ENCODE data around the gene ARHGEF7.
A peak's percentile ranks its signal among the peaks of the same experiment; 100 is the strongest.

ARHGEF7 gene

DNA sequence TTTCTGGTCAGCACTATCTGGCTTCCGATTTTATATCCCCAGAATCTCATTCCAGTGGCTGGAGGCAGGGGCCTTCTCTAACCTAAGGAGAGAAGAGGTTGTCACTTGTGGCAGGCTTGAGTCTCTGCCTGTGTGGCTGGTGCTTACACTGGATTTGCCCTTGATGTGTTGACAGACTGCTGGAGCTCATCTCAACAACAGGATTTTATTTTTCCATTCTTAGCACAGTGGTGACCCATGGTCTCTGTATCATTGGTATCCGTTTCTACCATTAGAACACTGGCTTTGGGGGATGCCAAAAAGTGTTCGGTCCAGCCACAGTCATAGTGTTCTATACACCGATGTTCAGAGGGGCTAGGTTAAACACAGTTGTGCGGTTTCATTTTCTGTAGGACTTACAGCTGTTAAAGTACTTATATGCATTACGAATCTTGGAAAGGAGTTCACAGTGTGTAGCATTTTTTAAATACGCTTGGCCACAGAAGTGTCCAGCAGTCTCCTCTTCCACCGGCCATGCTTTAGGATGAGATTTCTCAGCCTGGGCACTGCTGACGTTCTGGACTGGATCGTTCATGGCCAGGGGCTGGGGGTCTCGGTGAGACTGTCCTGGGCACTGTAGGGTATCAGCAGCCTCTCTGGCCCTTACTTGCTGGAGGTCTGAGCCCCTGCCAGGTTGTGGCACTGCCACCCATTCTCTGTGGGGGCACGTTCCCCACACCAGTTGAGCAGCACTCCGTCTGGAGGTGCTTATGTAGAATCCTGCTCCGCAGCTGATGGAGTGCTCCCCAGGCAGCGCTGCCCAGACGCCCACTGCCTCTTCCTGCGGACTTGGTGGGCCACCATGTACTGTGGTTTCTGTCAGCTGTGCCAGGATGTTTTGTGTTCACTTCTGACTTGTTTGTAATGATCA, 163.9 kb downstream of the ARHGEF7 start:
- no peak for DNase-seq (ENCODE audit: low spot score)

GRCh38 chr13:111280226-111280625, 165.1 kb downstream of the ARHGEF7 start:
- no peak for DNase-seq (ENCODE audit: low spot score)

DNA sequence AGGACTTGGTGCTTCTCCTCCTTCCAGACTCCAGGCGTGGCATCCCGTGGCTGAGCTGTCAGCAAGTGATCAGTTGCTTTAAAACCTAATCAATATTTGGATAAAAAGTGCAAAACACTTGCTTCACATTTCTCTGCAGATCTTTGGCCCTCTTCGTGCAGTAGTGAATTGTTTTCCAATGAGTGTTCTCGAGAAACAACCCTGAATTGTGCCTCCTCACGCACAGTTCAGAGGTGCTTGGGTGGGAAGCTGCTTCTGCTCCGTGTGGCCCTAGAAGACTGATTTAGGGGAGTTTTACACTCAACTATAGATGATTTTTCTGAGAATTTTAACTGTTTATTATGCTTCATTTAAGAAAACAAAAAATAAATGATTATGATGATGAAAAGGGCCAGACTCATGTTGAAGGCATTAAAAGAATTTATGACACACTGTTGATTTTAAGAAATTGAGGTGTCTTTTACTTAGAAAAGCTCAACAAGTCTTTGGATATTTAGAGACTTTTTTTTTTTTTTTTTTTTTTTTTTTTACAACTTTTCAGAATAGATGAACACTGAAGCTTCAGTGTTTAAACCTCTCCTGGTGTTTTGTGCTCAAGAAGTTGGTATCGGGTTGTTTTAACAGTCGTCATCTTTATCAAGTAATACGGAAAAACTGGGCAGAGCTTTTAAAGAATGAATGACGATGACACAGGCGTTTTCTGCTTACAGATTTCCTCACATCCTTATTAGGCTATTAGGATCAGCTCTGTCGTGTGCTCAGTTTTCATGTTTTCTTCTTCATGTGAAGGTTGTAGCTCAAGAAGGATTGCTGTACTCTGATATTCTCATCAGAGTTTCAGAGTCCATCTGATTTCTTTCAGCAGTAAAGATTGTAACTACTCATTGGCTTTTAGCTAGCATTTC, 165.8 kb downstream of the ARHGEF7 start:
- DNase-seq (ENCODE audit: low spot score) = no peak

DNA sequence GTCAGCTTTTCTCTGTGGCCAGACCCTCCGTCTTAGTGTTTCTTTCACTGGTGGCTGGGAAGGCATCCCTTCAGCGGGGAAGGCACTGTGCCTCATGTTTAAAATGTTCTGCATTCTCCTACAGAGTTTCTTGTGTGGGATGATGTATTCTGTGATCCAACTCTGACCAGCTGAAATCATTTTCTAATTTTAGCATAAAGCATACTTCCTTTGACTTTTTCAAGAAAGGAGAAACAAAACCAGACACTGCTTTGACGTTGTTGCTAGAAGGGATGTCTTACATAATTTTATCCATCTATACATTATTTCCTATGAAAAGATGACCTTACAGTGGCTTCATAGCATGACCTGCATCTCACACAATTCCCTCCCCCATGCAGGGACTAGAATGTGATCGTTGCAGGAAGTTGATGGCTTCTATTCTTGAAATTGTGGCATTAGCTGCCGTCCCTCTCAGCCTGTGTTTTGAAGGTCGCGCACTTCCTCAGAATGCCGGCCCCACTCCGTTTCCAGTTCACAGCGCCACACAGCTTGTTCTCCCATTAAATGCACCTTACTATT, 166.7 kb downstream of the ARHGEF7 start:
- no peak for DNase-seq (ENCODE audit: low spot score)

- no peak for DNase-seq (ENCODE audit: low spot score)
Observed at GRCh38 chr13:111282425-111282824, 167.3 kb downstream of the ARHGEF7 start.

DNA sequence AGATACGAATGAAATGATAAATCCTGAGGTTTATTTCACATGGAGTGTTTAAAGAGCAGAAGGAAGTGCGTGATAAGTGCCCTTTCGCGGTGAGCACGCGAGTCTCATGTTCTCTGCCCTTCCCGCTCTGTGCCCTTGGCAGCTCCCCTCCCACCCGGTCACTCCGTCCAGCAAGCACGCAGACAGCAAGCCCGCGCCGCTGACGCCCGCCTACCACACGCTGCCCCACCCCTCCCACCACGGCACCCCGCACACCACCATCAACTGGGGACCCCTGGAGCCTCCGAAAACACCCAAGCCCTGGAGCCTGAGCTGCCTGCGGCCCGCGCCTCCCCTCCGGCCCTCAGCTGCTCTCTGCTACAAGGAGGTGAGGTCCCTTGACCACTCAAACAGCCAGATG, 167.9 kb downstream of the ARHGEF7 start:
- DNase-seq (ENCODE audit: low spot score) = no peak

DNA sequence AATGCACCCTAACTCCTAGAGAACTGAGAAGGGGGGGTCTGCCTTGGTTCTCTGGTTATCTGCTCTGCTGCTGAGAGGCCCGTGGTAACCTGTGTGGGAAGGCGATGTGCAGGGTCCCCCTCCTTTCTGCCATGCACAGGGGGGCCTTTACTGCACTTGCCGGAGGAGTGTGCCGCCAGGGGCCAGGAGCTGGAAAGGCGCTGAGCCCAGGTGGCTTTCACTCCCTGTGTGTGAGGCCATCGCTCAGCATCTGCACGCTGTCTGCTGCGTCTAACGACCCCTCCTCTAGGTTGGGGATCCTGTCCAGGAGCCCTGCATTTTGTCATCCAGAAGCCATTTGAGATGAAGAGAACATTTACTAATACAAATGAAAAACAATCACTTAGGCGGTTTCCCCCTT, 168.3 kb downstream of the ARHGEF7 start:
- DNase-seq (ENCODE audit: low spot score) = peak; percentile 30

- peak; percentile 18 for DNase-seq (ENCODE audit: low spot score)
Observed at GRCh38 chr13:111283991-111284390, 168.9 kb downstream of the ARHGEF7 start.

DNA sequence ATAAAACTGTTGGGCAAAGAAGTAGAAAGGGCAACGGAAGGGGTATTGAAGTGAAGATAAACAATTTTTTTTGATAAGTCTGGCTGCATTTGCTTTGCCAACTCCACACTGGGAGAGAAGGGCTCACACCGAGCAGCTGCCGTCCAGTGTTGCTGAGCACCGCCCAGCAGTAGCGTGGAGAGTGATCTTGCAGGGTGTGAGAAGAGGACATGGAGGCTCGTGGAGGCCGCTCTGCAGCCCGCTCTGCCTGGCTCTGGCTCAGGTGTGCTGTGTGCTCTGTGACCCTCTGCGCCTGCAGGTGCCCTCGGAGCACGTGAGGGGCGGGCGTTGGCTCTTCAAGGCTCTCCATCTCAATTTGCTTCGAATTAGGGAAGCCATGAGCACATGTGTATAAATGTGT, 169.5 kb downstream of the ARHGEF7 start:
- DNase-seq (ENCODE audit: low spot score) = no peak

DNA sequence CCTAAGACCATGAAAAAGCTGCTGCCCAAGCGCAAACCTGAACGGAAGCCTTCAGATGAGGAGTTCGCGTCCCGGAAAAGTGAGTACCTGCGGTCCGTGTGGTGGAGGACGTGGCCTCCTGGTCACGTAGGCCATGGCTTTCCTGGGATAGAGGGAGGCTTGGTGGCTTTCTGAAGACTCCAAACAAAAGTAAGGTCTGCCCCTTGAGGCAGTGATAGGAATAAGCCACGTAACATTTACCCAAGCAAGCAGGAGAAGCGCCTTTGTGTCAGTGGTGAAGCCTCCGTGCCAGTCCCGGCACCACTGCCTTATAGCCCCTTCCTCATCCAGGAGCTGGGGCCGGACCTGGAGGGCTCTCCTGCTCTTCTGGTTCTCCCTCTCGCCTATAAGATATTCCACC, 171.1 kb downstream of the ARHGEF7 start:
- DNase-seq (ENCODE audit: low spot score) = no peak

DNA sequence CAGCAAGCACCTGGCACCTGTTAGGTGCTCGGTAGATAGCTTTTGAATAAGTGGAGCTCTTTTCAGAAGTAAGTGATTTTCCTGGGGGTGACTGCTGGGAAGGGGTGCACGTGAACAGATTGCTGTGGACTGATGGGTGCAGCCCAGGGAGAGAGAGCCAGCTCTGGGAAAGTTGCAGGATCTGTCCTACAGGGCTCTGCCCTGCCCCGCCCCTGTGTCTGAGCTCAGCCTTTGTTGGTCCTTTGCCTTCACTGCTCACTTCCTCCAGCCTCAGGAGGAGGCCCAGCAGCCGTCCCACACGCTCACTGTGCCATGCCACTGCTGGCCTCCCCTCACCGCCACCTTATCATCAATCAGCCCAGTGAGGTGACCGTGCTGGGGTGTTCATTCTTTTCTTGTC, 171.6 kb downstream of the ARHGEF7 start:
- no peak for DNase-seq (ENCODE audit: low spot score)

GRCh38 chr13:111287201-111287600, 172.1 kb downstream of the ARHGEF7 start:
- DNase-seq (ENCODE audit: low spot score) = no peak

GRCh38 chr13:111288276-111288675, 173.2 kb downstream of the ARHGEF7 start:
- no peak for DNase-seq (ENCODE audit: low spot score)

DNA sequence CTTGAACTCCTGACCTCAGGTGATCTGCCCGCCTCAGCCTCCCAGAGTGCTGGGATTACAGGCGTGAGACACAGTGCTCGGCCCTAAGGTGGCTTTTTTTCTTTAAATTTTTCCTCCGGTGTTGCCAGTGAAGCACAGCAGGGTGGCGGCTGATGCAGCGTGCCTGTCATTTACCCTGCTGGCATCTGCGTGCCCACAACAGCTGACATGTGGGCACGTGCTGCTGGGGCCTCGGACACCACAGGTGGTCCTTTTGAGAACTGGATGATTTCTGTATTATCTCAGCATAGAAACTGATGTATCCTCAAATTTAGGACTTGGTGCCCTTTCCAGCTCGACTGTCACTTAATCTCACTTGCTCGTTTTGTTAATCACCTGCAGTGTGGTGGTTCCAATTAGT, 174.1 kb downstream of the ARHGEF7 start:
- DNase-seq (ENCODE audit: low spot score) = no peak

DNA sequence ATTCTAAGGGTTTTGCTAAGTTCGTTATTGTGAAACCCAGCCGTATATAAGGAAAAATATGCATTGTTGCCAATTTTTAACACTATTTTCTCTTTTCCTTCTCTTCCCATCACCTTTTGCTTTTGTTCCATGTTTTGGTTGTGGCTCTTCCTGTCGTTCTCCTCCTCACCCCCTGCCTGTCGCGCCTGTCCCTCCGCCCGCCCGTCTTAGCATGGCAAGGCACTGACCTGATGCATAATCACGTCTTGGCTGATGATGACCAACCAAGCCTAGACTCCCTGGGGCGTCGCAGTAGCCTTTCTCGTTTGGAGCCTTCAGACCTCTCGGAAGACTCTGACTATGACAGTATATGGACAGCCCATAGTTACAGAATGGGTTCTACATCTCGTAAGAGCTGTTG, 176.8 kb downstream of the ARHGEF7 start:
- no peak for DNase-seq (ENCODE audit: low spot score)

DNA sequence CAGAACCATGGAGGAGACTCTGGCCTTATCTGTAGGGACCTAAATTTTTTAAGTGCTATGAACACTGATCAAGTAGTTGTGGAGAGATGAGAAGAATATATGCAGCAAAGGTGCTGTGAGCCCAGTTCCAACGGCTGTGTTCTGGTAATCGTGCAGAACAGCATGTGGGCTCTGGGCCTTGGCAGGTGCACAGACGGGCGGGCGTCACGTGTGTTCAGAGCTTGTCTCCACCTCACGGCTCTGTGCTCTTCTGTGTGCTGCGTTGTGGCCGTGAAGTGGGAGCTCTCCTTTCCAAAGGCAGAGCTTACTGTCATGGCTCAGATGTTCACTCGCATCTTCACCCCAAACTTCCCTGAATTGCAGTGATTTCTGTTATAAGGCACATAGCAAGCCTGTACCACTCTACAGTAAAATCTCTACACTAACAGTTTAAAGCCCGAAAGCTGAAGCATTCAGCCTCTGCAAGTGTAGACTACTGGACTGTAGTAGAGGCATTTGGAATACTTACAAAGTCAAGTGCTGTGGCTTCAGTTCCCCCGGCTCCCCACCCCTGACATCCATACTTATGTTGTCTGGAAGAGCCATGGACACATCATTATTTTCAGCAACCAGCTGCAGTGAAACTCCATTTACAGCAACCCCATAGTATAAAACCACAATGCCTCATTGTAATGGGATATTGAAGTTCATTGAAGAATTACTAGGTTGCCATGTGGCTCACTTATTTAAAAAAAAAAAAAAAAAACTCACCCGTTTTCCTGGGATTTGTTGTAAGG, 177.8 kb downstream of the ARHGEF7 start:
- DNase-seq (ENCODE audit: low spot score) = no peak

DNA sequence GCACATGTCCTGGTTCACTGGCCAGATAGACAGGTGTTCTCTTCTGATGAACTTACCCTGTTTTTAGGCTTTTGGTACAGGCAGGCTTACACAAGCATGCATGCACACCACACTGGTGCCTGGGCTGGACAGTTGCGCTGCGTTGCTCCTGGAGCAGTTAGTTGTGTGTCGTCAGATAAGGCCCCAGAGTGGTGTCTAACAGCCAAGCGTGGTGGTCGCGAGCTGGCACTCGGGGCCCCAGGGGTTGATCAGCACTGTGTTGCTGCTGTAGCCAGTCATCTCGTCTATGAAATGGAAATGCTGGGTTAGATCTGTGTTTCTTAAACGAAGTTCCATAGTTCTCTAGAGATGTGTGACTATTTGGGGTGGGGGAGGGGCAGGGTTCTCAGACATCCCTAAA, 180.8 kb downstream of the ARHGEF7 start:
- no peak for DNase-seq (ENCODE audit: low spot score)

DNA sequence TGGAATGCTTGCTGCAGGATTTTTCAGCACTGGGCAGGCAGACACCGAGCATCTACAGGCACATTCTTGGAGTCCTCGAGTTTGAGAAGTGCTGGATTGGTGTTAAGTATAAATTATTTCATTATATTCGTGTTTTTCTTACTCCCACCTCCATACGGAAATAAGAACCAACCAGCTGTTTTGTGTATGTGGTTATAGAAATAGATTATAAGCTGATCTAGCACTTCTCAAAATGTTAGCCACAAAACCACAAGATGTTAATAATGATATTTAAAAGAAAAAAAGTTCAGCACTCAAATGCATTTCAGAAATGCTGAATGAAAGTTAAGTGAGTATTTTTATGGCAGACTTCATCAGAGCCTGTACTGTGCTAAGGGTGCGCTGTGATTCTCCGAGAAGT, 181.3 kb downstream of the ARHGEF7 start:
- DNase-seq (ENCODE audit: low spot score) = no peak

- DNase-seq (ENCODE audit: low spot score) = no peak
Observed at GRCh38 chr13:111298214-111298975, 183.3 kb downstream of the ARHGEF7 start.

GRCh38 chr13:111302045-111302726, 187.1 kb downstream of the ARHGEF7 start:
- DNase-seq (ENCODE audit: low spot score) = no peak

DNA sequence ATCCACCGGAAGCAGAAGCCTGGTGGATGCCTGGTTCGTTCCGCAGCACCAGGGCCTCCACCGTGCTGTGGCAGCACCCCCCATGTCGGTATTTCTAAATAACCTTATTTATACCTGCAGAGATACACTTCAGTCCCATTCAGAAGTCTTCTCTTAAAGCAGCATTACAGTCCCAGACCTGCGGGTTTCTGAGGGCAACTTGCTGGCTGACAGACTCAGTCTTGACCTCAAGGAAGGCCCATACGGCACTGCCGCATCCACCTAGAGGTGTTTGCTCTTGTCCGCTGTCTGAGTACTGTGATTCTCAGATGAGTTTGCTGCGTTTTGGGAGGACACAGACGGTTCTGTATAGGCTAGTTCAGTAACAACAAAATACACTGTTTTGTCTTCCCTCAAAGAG, 188.4 kb downstream of the ARHGEF7 start:
- DNase-seq (ENCODE audit: low spot score) = no peak
